Measurements from ENCODE around the gene VPS13D.
"Not testable (repeated sequence)": the region's sequence is repeated elsewhere in the genome, so short reads cannot be mapped to it uniquely, and the experiment has no call there.

Gene VPS13D

DNA sequence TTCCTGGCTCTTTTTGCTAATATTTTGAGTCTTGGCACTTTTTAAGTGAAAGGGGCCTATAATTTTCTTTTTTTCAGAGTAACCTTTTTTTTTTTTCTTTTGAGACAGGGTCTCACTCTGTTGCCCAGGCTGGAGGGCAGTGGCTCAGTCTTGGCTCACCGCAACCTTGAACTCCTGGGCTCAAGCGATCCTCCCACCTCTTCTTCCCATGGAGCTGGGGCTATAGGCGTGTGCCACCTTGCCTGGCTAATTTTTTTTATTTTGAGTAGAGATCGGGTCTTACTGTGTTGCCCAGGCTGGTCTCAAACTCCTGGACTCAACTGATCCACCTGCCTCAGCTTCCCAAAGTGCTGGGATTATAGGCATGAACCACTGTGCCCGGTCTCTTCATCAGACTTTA lies 285.4 kb downstream of the VPS13D start:
- no peak for DNase-seq (ENCODE audit: low read depth)

GRCh38 chr1:12516741-12517140 lies 286.9 kb downstream of the VPS13D start:
- DNase-seq (ENCODE audit: low read depth): no peak

DNA sequence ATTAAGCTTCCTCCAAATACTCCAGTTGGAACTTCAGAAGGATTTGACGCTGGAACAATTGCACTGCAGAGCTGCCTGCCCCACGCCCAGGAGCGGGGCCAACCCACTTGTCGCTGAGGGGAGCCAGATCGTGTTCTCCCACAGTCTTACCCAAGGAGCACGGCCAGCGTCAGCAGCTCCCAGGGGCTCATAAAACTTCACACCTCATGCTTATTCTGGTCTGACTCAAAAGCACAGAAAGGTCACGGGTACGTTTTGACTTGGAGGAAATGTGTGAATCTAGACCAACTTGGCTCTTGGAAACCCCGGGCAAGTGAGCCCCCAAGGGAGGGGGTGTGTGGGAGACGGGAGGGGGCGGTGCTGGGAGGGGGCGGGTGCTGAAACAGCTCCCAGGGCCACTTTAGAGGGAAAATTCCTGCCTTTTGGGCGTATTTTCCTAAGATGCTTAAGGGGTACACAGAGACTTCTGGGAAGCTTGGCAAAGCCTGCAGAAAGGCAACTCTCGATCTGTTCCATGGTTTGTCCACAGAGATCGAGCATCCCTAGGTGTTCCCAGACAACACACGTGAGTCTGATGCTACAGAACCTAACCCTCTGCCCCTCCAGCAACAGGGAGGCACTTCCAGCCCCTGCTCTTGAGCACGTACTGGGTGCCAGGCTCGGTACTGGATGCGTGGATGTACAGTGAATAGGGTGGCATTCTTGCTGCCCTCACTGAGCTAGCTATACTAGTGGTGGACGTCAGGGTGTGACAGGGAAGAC lies 289.3 kb downstream of the VPS13D start:
- peak; percentile 12 for DNase-seq (ENCODE audit: low read depth)

DNA sequence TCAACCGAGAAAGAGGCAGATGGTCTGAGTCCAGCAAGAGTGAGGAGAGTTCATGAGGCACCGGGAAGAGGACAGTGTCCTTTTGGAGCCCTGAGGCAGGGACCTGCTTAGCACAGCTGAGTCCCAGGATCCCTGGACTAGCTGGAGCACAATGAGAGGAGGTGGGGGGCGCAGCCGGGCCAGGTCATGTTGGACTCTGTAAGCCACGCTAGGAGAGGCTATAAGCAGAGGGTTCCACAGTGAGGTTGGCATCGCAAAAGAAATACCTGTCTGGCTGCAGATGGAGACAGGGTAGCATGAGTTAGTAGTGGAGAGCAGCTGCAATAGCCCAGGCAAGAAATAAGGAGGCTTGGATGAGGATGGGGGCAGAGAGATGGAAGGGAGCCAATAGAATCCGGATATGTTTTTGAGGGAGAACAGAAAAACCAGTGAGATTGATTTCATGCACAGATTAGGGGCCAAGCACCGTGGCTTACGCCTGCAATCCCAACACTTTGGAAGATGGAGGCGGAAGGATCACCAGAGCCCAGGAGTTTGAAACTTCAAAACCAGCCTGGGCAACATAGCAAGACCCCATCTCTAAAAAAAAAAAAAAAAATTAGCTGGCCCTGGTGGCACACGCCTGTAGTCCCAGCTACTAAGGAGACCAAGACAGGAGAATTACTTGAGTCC lies 290.0 kb downstream of the VPS13D start:
- DNase-seq (ENCODE audit: low read depth): no peak

DNA sequence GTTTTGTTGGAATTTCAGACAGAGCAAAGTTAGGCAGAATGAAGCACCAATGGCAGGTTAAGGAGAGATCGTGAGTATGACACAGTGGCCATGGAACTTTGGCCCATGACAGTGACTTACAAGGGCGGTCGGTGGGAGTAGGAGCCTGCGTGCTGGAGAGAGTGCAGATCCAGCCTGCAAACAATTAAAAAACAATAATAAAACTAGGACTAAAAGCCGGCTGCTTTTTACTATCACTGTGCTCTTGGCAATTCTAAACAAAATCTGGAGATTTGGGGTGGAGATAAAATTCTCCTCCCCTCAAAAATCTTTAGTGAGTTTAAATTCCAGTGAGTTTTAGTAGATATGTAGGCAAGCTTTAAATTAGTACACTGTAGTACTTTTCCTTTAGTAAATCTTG lies 291.3 kb downstream of the VPS13D start:
- no peak for DNase-seq (ENCODE audit: low read depth)

GRCh38 chr1:12522780-12523179 lies 292.9 kb downstream of the VPS13D start:
- not testable (repeated sequence) for DNase-seq (ENCODE audit: low read depth)

DNA sequence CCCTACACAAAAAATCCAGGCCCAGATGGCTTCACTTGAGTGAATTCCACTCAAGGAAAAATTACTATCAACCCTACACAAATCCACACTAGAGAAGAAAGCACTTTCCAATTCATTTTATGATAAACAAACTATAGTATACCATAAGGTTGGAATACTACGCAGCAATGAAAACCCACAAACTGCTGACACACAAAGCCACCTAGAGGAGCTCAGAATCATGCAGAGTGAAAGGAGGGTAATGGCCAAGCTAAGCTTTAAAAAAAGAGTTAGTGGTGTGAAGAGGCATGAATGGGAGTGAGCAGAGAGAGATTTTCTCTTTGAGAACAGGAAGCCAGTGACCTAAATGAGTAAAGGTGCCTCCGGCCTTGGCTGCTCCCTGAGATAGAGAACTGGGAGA lies 294.4 kb downstream of the VPS13D start:
- no peak for DNase-seq (ENCODE audit: low read depth)

GRCh38 chr1:12525311-12526181 lies 295.7 kb downstream of the VPS13D start:
- DNase-seq (ENCODE audit: low read depth): no peak

DNA sequence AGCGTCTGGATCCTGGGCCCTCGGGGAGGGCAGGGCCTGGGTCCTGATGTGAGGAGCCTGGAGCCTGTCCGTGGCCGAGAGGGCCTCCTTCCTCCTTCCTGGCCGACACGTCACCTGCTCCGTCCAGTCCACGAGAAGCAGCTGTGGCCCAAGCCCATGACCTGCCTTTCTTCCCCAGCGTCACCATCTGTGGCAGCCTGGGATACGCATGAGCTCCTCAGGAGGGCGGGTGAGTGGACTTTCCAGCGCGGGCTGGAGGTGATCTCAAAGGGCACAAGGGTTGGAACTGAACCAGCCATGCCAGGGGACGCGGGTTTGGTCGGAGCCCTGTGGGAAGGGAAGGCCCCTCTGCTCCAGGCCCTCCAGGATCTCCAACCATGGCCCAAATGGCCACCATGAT lies 297.7 kb downstream of the VPS13D start:
- no peak for DNase-seq (ENCODE audit: low read depth)

GRCh38 chr1:12528021-12528852 lies 298.4 kb downstream of the VPS13D start:
- DNase-seq (ENCODE audit: low read depth): no peak

DNA sequence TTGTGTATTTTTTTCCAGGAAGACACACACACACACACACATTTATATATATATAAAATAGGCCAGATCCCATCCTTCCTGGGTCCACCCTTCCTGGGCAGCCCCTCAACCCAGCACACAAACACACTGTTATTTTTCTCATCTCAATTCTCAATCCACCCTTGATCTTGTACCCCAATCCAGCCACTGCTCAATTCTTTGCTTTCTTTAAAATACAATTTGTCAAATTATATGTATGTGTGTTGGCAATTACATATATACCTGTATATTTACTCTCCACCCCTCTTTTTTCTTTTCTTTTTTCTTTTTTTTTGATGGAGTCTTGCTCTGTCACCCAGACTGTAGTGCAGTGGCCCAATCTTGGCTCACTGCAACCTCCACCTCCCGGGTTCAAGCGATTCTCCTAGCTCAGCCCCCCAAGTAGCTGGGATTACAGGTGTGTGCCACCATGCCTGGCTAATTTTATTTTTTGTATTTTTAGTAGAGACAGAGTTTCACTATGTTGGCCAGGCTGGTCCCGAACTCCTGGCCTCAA lies 299.9 kb downstream of the VPS13D start:
- DNase-seq (ENCODE audit: low read depth): no peak

DNA sequence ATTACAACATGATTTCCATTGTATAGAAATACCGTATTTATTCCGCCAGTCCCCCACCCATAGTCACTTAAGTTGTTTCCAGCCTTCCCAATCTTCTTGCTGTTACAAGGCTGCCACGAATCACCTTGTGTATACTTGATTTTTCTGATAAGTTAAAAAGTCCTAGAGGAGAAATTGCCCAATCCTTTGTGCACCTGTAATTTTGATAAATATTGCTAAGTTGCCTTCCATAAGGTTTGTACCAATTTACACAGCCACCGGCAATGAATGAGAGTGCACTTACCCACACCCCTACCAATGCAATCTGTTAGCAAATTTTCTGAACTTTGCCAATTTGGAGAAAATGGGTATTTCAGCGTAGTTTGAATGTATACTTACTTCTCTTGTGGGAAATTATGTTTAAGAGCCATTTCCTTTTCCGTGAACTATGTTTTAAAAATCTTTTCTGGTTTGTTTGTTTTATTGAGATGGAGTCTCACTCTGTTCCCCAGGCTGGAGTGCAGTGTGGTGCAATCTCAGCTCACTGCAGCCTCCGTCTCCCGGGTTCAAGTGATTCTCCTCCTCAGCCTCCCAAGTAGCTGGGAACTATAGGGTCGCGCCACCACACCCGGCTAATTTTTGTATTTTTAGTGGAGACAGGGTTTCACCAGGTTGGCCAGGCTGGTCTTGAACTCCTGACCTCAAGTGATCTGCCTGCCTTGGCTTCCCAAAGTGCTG lies 300.8 kb downstream of the VPS13D start:
- DNase-seq (ENCODE audit: low read depth): no peak

DNA sequence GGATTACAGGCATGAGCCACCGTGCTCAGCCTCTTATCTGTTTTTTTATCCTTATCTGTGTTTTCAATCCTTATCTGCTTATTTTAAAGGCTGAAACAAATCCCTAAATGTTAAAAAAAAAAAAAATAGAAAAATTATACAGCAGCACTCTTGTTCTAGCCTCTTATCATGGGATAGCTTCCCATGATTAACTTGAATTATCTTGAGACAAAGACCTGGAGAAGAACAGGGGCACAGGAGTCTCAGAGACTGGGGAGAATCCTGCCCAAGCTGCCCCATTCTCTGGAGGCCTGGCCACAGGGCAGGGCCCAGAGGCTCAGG lies 301.3 kb downstream of the VPS13D start:
- no peak for DNase-seq (ENCODE audit: low read depth)

DNA sequence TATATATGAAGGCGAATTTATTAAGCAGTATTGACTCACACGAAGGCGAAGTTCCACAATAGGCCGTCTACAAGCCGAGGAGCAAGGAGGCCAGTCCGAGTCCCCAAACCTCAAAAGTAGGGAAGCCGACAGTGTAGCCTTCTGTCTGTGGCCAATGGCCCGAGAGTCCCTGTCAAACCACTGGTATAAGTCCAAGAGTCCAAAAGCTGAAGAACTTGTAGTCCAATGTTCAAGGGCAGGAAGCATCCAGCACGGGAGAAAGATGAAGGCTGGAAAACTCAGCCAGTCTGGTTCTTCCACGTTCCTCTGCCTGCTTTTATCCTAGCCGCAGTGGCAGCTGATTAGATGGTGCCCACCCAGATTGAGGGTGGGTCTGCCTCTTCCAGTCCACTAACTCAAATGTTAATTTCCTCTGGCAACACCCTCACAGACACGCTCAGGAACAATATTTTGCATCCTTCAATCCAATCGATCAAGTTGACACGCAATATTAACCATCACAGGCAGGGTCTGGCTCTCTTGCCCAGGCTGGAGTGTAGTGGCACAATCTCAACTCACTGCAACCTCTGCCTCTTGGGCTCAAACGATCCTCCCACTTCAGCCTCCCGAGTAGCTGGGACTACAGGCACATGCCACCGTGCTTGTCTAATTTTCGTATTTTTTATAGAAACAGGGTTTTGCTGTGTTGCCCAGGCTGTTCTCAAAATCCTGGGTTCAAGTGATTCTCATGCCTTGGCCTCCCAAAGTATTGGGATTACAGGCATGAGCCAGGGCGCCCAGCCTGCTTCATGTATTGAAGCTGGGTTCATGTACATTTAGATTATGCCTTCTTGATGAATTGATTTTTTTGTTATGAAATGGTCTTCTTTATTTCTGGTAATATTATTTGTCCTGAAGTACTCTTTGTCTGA lies 302.8 kb downstream of the VPS13D start:
- no peak for DNase-seq (ENCODE audit: low read depth)

- no peak for DNase-seq (ENCODE audit: low read depth)
Measured at GRCh38 chr1:12536023-12536639, 306.3 kb downstream of the VPS13D start.

DNA sequence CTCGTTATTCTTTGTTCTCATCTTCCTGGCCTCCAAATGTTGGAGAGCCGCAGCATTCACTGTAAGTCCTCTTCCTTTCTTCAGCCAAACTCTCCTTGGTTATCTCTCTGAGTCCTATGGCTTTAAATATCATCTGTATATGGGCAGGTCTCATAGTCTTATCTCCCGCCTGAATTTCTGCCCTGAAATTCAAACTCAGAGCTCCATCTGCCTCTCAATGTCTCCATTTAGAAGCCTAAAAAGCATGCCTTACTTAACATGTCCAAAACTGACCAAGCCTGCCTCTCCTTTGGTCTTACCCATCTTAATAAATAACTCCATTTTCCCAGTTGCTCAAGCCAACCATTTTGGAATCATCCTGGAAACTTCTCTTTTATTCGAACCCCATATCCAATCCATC lies 307.5 kb downstream of the VPS13D start:
- no peak for DNase-seq (ENCODE audit: low read depth)

- DNase-seq (ENCODE audit: low read depth): no peak
Measured at GRCh38 chr1:12537906-12538461, 308.2 kb downstream of the VPS13D start.

DNA sequence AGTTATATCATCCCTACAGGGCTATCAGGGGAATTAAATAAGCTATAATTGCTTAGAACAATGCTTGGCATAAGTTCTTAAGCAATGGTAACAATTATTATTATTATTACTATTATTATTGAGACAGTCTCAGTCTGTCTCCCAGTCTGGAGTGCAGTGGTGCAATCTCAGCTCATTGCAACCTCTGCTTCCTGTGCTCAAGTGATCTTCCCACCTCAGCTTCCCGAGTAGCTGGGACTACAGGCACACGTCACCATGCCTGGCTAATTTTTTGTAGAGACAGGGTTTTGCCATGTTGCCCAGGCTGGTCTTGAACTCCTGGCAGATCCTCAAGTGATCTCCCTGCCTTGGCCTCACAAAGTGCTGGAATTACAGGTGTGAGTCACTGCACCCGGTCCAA lies 308.7 kb downstream of the VPS13D start:
- DNase-seq (ENCODE audit: low read depth): not testable (repeated sequence)

GRCh38 chr1:12539320-12539704 lies 309.5 kb downstream of the VPS13D start:
- no peak for DNase-seq (ENCODE audit: low read depth)

Measured in activated gamma-delta T cell treated with anti-CD3 and anti-CD28 coated beads, Interleukin-2, amount 50 U/mL, for 16 hours (primary cell).